Fibroblast of pulmonary artery (primary cell): ENCODE data around the gene CST9.

ENCODE experiments used
- DNase-seq: peaks from one replicate; pipeline ENCODE4 v3.0.0-alpha.2; 2010; ENCODE audit warnings: low read depth
- H3K4me3 ChIP-seq: replicated peaks from 2 replicates; pipeline ENCODE4 v1.5.1; 2011; ENCODE audit warnings: low read depth, mild to moderate bottlenecking, control low read depth, low read length, moderate library complexity
- TF ChIP-seq, protein P1 (sequence below): IDR thresholded peaks from 2 replicates; pipeline ENCODE4 v1.5.1; 2011; ENCODE audit warnings: mild to moderate bottlenecking, control low read depth, low read length, inconsistent platforms; ENCODE audit errors: missing control alignments

CST9 gene

DNA sequence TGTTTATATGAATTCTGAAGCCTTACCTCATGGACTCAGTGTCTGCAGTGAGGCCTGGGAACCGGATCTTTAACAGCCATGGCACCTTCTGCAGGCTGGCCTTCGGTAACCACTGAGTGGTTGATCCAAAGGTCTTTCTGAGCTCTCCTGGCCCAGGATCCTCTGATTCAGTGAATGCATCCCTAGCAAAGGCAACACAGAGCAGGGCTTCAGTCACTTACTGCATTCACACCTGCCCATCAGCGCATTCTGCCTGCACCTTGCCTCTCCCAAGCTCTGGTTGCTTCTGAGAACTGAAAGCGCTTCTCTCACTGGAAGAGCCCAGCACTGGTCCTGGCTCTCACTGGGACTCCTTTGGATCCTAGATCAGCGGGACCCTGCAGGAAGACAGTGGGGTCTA is 8.4 kb upstream of the CST9 start:
- no peak overlapping the region for H3K4me3 ChIP-seq
- TF ChIP-seq, protein P1, sequence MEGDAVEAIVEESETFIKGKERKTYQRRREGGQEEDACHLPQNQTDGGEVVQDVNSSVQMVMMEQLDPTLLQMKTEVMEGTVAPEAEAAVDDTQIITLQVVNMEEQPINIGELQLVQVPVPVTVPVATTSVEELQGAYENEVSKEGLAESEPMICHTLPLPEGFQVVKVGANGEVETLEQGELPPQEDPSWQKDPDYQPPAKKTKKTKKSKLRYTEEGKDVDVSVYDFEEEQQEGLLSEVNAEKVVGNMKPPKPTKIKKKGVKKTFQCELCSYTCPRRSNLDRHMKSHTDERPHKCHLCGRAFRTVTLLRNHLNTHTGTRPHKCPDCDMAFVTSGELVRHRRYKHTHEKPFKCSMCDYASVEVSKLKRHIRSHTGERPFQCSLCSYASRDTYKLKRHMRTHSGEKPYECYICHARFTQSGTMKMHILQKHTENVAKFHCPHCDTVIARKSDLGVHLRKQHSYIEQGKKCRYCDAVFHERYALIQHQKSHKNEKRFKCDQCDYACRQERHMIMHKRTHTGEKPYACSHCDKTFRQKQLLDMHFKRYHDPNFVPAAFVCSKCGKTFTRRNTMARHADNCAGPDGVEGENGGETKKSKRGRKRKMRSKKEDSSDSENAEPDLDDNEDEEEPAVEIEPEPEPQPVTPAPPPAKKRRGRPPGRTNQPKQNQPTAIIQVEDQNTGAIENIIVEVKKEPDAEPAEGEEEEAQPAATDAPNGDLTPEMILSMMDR: no peak
- DNase-seq: no peak

- no peak overlapping the region for H3K4me3 ChIP-seq
- TF ChIP-seq, protein P1: no peak
- no peak for DNase-seq
Measured at GRCh38 chr20:23613676-23614075, 8.0 kb upstream of the CST9 start.

DNA sequence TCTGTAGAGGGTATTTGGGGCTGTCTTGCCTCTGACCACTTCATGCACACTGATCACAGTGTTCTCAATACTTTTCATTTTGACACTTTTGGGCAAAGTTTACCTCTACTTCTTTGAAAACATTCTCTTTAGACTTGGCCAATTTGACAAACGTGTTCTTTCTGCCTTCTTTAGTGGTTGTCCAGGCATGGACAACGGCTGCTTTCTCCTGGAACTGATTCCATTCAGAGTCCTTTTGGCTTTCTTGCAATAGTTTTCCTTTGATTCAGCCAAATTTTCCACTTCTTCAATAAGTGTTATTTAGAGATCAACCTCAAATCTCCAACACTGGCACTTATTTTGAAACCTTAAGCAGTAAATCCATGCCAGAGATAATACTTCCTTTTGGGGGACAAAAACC is 6.7 kb upstream of the CST9 start:
- TF ChIP-seq, protein P1: no peak
- H3K4me3 ChIP-seq: no peak overlapping the region
- no peak for DNase-seq

DNA sequence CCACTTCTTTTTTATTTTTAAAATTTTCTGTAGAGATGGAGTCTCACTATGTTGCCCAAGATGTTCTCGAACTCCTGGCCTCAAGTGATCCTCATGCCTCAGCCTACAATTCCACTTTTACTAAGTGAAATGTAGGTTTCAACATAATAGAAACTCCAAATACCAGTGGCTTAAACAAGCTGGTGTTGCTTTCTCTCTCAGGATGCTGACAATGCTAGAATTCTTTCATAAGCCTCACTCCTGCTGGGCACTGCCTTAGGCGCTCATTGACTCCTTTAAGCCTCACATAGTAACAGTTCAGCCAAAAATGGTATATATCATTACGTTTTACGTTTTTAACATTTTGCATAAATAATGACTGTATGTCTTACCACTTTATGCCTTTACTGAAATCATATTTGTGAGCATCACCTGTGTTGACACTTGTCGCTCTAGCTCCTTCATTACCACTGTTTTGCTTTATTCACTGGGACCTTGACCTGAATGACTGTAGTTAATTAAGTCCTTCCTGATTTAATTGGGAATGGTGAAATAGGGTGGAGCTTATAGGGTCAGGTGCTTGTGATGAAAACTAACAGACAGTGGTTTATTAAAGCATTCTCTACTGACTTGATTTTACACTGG is 3.9 kb upstream of the CST9 start:
- no peak for DNase-seq
- TF ChIP-seq, protein P1: no peak
- H3K4me3 ChIP-seq: no peak overlapping the region

DNA sequence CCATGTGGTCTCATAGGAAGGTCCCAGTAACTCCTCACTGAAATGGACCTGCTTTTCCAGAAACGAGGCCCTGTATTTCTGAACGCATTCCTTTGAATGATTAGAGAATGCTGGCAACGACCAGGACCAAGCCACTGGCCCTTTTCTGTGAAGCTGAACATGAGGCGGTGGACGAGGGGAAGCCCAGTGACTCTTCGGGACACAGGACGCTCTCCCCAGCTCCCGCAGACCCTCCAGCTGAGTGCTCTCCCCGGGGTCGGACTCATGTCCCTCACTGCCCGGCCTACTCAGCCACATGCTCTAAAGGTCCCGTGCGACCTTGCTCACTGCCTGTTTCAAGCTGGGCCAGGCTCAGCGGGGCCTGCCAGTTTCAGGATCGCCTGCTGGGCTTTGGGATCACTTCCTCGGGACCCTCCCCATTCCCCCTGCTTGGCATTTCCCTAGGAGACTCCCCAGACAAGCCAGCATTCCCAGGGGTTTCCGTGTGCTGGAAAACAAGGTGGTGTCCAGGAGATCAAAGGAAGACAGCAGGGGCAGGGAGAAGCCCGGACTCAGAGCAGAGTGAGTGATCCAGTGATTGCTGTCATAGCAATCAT is 2.6 kb upstream of the CST9 start:
- TF ChIP-seq, protein P1: no peak
- no peak overlapping the region for H3K4me3 ChIP-seq
- DNase-seq: no peak

DNA sequence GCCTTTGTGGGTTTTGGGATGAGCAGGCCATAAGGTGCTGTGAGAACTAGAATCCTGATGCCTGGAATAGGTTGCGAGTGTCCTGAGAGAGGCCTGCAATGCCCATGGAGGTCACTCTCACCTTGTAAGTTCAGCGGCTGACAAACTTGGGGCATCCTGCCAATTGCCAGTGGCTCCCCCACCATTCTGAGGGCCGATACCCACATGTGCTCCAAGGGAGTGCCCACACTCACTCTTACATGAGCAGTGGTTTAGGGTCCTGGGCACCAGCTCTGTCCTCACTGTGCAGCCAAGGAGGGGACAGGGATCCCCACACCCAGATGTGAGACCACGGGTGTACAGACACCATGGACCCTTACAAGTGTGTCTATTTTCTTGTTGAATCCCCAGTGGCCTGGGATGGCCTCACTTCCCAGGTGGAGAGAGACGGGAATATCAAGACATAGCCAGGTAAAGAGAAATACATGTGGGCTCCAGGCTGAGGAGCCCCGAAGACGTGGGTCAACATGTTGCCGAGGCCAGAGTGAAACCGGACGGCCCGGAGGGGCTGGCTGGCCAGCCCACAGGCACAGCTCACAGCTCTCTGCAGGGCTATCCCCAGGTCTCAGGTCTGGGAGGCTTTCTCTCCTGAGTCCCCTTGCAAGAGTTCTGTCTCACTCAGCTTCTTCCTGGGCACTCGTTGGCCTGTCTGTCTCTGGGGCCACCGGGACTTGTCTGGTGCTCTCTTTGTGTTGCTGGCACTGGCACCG is 2.0 kb upstream of the CST9 start:
- DNase-seq: no peak
- TF ChIP-seq, protein P1: no peak
- no peak overlapping the region for H3K4me3 ChIP-seq

DNA sequence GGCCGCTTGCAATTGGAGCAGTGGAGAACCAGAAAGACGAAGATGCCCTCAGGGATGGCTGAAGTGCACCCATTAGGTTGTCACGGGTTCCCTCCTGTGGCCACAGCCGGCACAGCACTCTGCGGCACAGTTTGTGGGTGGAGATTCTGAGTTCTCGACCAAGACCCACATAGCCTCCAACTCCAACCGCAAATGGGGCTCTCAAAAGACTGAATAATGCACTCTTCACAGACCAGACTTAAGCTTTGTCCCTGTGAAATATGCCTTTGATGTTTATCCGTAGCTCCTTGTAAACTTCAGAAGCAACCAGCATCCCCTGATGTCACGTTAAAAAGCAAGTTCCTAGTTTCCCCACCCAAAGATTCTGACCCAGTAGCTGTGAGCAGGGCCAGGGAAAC is 934 bp upstream of the CST9 start:
- TF ChIP-seq, protein P1: peak; percentile 98
- H3K4me3 ChIP-seq: no peak overlapping the region
- DNase-seq: peak; percentile 82
